ENCODE data around the gene CPB2.
A peak's percentile ranks its signal among the peaks of the same experiment; 100 is the strongest.

The CPB2 gene

DNA sequence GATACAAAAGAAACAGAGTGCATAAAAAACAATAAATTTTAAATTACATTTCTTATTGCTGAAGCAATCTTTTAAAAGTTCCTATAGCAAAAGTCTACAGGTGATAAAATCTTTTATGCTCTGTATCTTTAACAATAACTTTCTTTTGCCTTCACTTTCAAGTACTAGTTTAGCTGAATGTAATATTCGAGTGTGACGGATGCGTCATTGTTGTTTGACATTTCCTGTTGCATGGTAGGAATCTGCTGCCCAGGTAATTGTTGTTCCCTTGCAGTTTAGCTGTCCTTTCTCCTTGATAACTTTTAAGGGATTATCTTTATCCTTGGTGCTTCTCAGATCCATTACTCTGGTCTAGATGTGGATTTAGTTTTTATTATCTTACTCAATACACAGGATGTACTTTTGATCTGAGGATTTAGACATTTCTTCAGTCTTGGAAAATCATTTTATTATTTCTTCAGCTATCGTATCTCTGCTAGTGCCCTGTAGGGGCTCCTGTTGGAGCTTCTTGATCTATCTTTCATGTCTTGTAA is 2.1 kb upstream of the CPB2 start:
- no peak for DNase-seq
- intact Hi-C loops (cut with DNase I) = no loop called here

DNA sequence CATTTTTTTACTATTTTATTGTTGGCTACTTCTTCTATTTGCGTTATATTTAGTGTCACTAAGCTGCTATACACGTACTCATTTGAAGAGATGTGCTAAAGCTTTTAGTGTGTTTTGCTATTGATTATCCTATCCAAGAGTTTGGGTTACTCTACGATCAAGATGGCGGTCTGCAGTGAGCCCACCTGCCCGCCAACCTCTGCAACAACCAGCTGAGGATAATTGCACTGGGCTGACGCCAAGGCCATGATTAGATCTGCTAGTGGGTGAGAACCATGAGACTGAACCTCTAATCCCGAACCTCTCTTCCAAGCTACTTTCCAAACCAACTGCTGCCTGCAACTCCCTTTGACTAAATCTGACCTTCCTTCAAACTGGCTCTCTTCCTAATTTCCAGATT is 1.8 kb downstream of the CPB2 start:
- intact Hi-C loops (cut with DNase I) = no loop called here
- DNase-seq = no peak

DNA sequence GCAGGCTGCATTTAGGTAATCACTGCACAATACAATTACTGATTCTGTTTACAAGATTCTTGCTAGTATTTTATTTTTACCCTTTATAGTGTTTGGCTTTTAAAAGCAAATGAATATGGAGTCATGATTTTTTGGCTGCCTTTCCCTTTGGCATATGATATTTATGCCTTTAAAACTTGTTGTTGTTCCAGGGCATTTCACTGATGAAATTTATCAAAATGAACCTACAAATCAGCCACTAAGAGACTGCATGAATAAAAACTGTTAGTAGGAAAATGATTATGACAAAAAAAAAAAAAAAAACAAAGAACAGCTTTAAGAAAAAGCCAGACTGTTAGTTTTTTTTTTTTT is 2.6 kb downstream of the CPB2 start:
- intact Hi-C loops (cut with DNase I) = no loop called here
- no peak for DNase-seq

DNA sequence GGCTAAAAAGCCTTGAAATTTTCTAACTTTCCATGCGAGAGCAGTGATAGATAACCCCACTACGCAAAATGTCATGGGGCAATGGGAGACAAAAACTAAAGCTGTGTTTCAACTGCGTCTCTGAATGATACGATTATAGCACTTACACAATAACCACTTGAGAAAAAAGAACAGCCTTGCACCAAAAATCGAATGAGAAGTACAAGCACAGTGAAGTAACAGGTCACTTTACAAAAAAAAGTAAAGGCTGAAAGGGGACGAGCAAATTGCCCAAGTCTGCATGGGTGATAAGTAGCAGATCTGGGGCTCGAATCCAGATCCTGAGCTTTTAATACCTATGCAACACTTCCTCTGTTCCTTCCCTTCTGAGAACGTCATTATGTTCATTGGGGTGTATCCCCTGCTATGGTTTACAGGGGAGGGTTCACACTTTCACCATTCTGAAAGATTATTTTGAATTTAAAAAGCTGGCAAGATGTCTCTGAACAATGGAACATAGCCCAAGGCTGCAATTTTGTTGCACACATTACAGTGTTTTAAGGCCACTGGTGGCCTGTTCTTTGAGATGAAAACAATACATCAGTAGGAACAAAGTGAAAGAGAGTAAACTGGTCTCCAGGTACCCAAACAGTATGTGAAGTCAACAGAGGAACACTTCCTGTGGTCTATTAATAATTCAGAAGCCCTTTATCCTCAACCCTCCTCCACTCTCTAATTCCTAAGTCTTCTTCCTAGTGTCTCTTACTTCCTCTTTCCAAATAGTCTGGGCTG is 3.2 kb downstream of the CPB2 start:
- no peak for DNase-seq
- intact Hi-C loops (cut with DNase I) = no loop called here

DNA sequence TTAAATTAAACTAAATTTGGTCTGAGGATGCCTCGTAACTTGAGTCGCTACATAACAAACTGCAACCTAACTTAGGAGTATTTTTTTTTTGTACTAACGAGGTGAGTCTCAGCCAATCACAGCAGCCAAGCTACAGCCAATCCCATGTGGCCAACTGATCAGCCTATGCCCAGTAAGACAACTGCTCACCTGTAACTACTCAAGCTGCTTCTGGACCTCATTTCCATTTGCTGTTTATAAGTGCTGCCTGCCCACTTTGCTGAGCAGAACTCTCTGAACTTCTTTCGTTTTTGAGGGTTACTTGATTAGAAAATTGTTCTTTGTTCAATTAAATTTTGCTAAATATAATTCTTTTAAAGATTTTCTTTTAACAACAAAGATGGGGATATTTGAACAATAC is 3.8 kb downstream of the CPB2 start:
- intact Hi-C loops (cut with DNase I) = no loop called here
- DNase-seq = no peak

DNA sequence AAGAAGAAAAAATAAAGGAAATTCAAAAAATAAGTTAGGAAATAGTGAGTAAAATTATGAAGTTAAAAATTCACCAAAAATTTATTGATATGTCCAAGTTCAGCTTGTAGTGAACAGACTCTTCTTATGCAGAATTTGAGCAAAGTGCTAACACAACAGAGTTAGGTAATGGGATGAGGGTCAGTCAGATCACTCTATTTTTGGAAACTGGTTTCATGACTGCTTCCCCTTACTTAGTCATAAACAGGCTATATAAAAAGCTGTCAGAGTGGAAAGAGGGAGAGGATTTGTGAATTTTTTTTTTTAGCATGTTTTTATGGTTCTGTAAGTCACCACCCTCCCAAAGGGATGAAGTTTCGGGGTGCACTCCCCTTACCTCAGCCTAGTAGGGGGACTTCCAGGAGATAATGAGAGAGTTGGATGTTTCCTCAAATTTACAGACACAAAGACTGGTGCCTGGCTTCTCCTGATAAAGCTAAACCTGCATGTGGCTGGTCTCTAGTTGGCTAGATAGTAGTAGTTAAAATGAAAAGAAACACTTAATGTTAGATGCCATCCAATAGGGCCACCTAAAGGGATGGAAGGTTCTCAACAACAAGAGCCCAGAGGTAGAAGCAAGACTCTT is 4.5 kb downstream of the CPB2 start:
- DNase-seq = no peak
- intact Hi-C loops (cut with DNase I) = no loop called here

DNA sequence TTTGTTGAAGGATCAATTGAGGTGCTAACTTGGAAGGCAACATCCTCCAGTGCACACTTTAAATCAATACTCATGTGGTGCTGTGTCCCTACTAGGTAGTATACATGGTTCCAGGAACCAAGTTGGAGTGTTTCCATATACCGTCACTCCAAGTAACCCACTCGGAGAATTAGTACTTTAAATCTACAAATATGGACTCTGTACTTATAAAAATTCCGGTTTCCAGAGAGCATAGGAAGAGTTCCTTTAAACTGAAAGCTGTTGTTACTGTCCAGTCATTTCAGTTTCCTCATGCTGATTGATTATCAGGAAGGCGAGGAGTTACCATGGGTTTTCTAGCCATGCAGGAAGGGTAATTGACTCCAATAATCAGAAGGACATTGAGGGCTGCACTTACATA is 7.2 kb downstream of the CPB2 start:
- DNase-seq = no peak
- intact Hi-C loops (cut with DNase I) = no loop called here

DNA sequence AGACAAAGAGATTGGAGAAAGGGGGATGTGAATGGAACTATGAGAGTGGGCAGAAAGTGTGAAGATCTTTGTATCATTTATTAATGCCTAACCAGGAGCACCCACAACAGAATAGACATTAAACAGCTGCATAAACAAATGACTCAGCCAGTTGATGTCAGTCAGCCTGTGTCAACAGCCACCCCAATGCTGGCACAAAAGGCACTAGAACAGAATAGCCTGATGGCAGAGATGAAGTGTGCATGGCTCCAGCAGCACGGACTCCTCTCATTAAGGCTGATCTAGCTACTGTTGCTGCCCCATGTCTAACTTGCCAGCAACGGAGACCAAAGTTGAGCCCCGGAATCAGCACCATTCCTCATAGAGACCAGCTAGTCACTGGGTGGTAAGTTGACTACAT is 7.8 kb downstream of the CPB2 start:
- peak in 36 of 42 donors; percentile 6 to 82 (median 56) for DNase-seq
- intact Hi-C loops (cut with DNase I) = no loop called here

DNA sequence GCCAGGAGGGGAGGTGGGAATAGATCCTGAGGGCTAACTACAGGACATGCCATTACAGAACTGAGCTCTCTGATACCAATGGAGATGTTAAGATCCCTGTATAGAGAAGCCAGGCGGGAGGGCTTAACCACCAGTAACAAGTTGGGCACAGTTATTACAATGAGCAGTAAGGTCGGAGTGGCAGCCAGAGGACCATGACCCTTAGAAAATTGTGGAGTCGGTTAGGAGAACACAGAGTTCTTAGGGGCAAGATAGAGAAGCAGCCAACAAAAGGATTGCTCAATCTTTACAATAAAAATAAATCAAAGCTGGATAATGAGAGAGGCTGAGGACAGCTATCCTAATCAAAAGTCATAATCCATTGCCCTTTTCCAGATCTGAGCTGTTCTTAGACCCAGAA is 10.4 kb downstream of the CPB2 start:
- intact Hi-C loops (cut with DNase I) = no loop called here
- no peak for DNase-seq

DNA sequence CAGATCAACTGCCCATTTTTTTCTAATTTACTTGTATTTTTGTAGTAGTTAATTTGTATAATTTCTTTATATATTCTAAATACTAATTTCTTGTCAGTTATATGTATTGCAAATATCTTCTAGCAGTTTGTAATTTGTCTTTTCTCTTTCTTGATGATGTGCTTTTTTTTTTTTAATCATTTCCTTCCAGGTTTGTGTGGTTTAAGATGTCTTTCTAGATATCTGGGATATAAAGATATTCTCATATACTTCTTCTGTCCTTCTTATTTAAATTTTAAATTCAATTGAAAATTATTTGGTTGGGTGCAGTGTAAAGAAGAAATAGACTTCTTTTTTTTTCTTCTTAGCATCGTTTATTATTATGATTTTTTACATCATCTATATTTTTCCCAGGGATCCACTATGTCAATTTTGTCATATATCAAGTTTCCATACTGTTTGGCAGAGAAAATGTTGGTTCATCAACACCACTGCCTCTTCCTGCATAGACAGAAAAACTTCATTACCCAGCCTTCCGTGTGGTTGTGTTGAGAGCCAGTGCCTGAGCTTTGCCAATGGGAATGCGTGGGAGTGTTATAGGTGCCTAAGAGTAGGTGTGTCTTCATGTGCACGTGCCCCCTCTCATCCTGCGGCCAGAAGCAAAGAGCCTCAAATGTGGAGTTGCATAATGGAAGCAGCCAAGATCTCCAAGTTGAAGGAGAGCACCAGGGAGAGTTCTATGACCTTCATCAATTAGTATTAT is 15.8 kb downstream of the CPB2 start:
- intact Hi-C loops (cut with DNase I) = no loop called here
- no peak for DNase-seq

DNA sequence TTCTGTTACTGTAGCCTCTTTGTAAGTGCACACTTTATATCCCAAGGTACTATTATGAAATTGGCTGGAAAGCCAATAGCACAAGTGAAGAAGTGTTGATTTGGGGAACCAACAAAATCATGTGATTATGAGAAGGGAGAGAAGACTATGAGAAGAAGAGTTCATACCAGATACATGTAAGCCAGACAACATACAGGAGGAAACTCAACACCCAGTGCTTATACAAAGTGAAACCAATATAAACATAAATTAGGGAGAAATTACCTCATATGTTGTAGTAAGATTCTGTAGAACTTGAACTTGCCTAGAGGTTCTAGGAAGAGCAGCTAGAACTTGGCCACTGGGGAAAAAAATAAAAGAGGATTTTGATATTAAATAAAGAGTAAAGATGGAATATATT is 17.4 kb downstream of the CPB2 start:
- DNase-seq = no peak
- intact Hi-C loops (cut with DNase I) = no loop called here

DNA sequence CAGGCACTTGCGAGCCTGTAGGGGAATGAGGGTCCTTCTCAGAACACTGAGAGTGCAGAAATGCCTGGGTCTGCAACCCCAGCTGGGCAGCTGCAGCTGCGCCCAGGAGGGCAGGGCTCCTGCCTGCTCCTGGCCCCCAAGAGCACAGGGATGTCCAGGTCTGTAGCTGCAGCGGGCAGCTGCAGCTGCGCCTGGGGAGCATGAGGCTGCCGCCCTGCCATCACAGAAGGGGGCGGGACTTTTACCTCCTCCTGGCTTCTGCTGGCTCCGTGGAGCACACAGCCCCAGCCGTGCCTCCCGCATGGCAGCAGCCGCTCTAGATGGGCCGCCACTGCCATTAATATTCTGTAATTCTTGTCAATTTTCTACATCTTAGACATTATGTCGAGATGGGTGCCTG is 17.8 kb downstream of the CPB2 start:
- intact Hi-C loops (cut with DNase I) = no loop called here

DNA sequence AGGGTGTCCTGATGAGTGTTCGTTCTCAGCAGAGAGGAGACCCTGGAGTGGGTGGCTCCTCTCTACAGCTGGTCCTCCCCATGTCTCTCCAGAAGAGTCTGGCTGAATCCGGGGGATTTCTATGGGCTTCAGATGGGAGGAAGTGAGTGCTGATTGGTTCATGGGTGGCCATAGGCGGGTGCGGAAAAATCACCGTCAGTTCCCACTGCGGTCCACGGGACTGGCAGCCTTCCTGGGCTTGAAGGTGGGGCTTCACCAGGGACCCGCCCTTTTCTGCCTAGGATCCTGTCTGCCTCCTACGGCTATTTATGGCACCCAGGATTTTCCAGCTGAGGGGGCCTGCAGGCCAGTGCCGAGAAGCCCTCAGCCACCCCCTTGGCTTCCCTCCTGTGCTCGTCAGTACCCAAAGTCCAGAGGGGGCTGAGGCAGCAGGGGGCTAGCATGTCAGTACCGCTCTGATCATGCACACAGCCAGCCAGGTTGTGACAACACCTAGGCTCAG is 18.4 kb downstream of the CPB2 start:
- DNase-seq = no peak
- intact Hi-C loops (cut with DNase I) = no loop called here

More for the DNA sequence above, 17.8 kb downstream of the CPB2 start:
- no peak for DNase-seq

DNA sequence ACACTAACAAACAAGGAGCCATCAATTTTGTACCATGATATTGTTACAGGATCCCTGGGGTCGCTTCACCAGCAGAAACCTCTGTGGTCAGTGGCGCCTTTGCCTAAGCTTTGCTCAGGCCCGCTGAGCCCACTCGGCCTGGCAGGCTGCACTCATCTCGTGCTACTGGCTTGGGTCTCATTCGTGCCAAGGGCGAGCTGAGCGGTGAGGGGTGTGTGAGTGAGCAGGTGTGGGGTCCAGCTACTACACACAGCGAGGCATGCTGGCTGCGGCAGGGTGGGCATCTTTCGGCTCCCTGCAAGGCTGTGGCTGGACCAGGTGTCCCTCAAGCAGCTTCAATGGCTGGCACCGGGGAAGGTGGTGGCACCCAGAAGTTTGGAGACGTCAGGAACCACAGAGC is 19.1 kb downstream of the CPB2 start:
- DNase-seq = no peak
- intact Hi-C loops (cut with DNase I) = no loop called here

DNA sequence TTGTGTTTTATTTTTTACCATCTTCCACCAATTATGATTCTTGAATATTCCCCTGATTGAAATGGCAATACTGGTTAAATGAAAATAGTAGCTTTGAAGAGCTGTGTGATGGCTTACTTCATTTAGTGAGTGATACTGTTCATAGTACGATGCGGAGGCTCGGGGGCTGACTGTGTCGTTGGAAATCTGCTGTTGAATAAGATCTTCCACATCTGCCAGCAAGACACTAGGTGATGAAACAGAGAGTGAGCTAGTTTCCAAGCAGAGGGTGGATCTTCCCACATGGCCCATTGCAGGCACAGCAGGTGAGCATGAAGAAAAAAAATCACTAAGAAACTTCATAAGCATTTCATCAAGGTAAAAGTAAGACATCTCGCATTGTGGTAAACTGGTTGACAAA is 22.5 kb downstream of the CPB2 start:
- intact Hi-C loops (cut with DNase I) = no loop called here

DNA sequence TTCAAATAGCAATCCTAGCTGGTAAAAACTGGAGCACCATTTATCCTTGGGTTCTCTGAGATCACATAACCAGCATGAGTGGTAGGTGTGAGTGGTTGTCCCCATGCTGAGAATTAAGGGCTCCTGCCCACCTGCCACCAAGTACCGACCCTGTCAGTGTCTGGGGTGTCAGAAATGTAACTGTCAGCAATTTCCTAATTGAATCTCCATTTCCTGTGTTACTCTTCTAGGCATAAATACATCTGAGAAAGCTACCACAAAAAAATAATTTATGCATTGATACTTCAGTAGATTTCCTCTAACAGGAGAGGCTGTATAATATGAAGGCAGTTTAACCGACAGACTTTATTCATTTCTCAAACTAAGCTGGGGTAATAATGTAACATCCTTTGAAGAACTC is 25.1 kb downstream of the CPB2 start:
- intact Hi-C loops (cut with DNase I) = no loop called here
- no peak for DNase-seq

More for the DNA sequence above, 22.5 kb downstream of the CPB2 start:
- DNase-seq = peak in 37 of 42 donors; percentile 17 to 86 (median 57)

DNA sequence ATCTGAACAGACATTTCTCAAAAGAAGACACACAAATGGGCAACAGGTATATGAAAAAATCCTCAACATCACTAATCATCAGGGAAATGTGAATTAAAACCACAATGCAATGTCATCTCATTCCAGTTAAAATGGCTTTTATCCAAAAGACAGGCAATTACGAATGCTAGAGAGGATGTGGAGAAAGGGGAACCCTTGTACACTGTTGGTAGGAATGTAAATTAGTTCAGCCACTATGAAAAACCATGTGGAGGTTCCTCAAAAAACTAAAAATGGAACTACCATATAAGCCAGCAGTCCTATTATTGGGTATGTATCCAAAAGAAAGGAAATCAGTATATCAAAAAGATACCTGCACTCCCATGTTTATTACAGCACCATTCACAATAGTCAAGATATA is 27.6 kb downstream of the CPB2 start:
- intact Hi-C loops (cut with DNase I) = no loop called here
- no peak for DNase-seq

DNA sequence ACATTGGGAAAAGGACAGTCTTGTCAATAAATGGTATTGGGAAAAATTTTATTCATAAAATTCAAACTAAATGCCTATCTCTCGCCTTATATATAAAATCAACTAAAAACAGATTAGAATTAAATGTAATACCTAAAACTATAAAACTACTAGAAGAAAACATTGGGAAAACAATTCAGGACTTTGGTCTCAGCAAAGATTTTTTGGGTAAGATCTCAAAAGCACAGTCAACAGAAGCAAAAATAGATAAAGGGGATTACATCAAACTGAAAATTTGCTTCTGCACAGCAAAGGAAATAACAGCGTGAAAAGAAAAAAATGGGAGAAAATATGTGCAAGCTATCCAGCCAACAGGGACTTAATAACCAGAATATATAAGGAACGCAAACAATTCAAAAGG is 28.0 kb downstream of the CPB2 start:
- DNase-seq = no peak
- intact Hi-C loops (cut with DNase I) = no loop called here

DNA sequence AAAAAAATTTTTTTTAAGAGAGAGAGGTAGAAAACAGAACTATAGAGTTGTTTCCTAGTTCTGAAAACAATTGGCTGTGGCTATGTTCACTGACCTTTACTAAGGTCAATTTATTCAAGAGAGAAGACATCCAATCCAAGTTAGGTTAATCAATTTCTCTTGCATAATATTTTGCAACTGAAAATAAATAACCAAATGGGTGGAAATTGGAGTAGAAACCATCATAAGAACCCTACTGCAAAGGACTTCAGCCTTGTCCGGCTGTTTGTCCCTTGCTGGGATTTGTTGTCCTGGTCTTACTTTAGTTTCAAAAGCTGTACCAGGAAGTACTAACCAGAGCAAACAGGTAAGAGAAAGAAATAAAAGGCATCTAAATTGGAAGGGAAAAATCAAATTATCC is 29.0 kb downstream of the CPB2 start:
- DNase-seq = no peak
- intact Hi-C loops (cut with DNase I) = no loop called here

DNA sequence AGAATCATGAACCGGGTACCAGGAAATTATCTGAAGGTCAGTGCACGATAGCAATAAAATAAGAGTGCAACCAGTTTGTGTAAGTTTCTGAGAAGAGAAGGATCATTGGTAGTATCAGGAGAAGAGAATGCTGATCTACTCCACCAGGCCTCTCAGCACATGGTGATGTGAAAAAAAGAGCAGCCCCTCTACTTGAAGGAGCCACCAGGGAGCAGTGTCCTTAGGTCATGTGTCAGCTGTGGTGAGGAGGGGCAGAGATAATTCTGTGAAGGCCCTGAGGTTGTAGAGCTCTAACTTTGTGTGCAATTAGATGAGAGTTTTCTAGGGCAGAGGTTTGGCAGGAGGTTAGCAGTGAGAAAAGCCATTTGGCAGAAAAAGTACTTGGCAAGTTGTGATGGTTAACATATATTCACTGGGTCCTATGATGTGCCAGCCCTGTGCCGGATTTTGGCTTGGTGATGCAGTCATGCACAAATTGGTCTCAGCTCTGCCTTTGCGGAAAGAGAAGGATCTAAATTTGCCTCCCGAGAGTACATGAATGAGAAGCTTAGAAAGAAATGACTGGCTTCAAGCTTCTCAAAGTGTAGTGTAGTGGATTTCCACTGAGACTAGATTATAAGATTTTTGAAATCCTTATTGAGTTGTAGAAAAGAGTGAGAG is 33.1 kb downstream of the CPB2 start:
- no peak for DNase-seq
- intact Hi-C loops (cut with DNase I) = no loop called here
